H1 (cell line): ENCODE results near the gene TDRD12.
"Not testable (repeated sequence)": the region's sequence is repeated elsewhere in the genome, so short reads cannot be mapped to it uniquely, and the experiment has no call there.

Experiments
- CHD2 ChIP-seq: IDR thresholded peaks from 2 replicates; pipeline ENCODE4 v1.6.1; 2012; ENCODE audit warnings: low read length, improper control_type of control experiment
- CREB1 ChIP-seq: IDR thresholded peaks from 2 replicates; pipeline ENCODE4 v1.6.1; 2012; ENCODE audit warnings: inconsistent platforms
- EP300 ChIP-seq, 2 experiments: IDR thresholded peaks; 1 replicate in 1 of 2; 2 replicates in 1 of 2; pipeline ENCODE4 v1.6.1; 2011 to 2012; ENCODE audit warnings: low read depth in 2 of 2, low read length in 2 of 2, mild to moderate bottlenecking in 2 of 2, borderline replicate concordance in 1 of 2, inconsistent platforms in 1 of 2, moderate library complexity in 1 of 2
- EZH2 ChIP-seq: fragments of 200-600 bp; sonication (generic); IDR thresholded peaks from 2 replicates; pipeline ENCODE4 v1.7.1; 2012; ENCODE audit warnings: low read depth, mild to moderate bottlenecking, moderate library complexity, low read length, inconsistent platforms; ENCODE audit not compliant: severe bottlenecking
- KDM4A ChIP-seq: IDR thresholded peaks from one replicate; pipeline ENCODE4 v1.7.1; 2012; ENCODE audit warnings: low read depth, mild to moderate bottlenecking, moderate library complexity, low read length, inconsistent platforms; ENCODE audit not compliant: severe bottlenecking
- MAFK ChIP-seq: IDR thresholded peaks from 2 replicates; pipeline ENCODE4 v1.6.1; 2012; ENCODE audit warnings: low read depth, mild to moderate bottlenecking, improper control_type of control experiment, low read length
- NANOG ChIP-seq: IDR thresholded peaks from 2 replicates; pipeline ENCODE4 v1.6.1; 2011; ENCODE audit warnings: low read length, low read depth, mild to moderate bottlenecking, inconsistent platforms; ENCODE audit not compliant: insufficient read depth, poor library complexity, severe bottlenecking
- POLR2A ChIP-seq, 2 experiments: IDR thresholded peaks; 1 replicate in 1 of 2; 2 replicates in 1 of 2; pipeline ENCODE4 v1.6.1; 2011; ENCODE audit warnings: low read depth in 2 of 2, low read length in 2 of 2, mild to moderate bottlenecking in 2 of 2; ENCODE audit errors: control extremely low read depth in 1 of 2
- POLR2AphosphoS5 ChIP-seq: IDR thresholded peaks from 2 replicates; pipeline ENCODE4 v1.6.1; 2011; ENCODE audit warnings: low read depth, low read length
- RBBP5 ChIP-seq: IDR thresholded peaks from 2 replicates; pipeline ENCODE4 v1.7.1; 2012; ENCODE audit warnings: low read depth, mild to moderate bottlenecking, inconsistent platforms, low read length, moderate library complexity, borderline replicate concordance
- TCF12 ChIP-seq: IDR thresholded peaks from 2 replicates; pipeline ENCODE4 v1.6.1; 2011; ENCODE audit warnings: low read depth, mild to moderate bottlenecking, low read length
- ZNF274 ChIP-seq: IDR thresholded peaks from 2 replicates; pipeline ENCODE4 v1.7.0; 2012; ENCODE audit warnings: low read length, borderline replicate concordance; ENCODE audit errors: extremely low read depth
- TF ChIP-seq, protein P1 (sequence below), 3 experiments: IDR thresholded peaks; 1 replicate in 2 of 3; 2 replicates in 1 of 3; pipeline versions ENCODE4 v1.5.1 to v1.6.1; 2011; ENCODE audit warnings: low read length in 3 of 3, mild to moderate bottlenecking in 3 of 3, inconsistent platforms in 2 of 3, low read depth in 1 of 3, moderate library complexity in 1 of 3; ENCODE audit not compliant: insufficient read depth in 1 of 3; ENCODE audit errors: control extremely low read depth in 1 of 3

DNA sequence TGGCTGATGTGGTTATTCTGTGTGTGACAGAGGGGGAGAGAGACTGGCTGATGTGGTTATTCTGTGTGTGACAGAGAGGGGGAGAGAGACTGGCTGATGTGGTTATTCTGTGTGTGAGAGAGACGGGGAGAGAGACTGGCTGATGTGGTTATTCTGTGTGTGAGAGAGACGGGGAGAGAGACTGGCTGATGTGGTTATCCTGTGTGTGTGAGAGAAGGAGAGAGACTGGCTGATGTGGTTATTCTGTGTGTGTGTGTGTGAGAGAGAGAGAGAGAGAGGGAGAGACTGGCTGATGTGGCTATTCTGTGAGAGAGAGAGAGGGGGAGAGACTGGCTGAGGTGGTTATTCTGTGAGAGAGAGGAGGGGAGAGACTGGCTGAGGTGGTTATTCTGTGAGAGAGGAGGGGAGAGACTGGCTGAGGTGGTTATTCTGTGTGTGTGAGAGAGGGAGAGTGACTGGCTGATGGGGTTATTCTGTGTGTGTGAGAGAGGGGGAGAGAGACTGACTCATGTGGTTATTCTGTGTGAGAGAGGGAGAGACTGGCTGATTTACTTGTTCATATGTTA lies 27.1 kb downstream of the TDRD12 start:
- TF ChIP-seq, protein P1, sequence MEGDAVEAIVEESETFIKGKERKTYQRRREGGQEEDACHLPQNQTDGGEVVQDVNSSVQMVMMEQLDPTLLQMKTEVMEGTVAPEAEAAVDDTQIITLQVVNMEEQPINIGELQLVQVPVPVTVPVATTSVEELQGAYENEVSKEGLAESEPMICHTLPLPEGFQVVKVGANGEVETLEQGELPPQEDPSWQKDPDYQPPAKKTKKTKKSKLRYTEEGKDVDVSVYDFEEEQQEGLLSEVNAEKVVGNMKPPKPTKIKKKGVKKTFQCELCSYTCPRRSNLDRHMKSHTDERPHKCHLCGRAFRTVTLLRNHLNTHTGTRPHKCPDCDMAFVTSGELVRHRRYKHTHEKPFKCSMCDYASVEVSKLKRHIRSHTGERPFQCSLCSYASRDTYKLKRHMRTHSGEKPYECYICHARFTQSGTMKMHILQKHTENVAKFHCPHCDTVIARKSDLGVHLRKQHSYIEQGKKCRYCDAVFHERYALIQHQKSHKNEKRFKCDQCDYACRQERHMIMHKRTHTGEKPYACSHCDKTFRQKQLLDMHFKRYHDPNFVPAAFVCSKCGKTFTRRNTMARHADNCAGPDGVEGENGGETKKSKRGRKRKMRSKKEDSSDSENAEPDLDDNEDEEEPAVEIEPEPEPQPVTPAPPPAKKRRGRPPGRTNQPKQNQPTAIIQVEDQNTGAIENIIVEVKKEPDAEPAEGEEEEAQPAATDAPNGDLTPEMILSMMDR (IDR thresholded peaks at IDR 0.05; ENCODE audit: control extremely low read depth in 1 of 3, insufficient read depth in 1 of 3, low read depth in 1 of 3, low read length in 3 of 3), result not testable (repeated sequence)
- not testable (repeated sequence) for TF ChIP-seq TCF12; POLR2AphosphoS5; MAFK; POLR2A (IDR thresholded peaks at IDR 0.05; ENCODE audit: control extremely low read depth in 1 of 2, low read depth in 2 of 2, low read length in 2 of 2); ZNF274; EP300 (IDR thresholded peaks at IDR 0.05; ENCODE audit: borderline replicate concordance in 1 of 2, low read depth in 2 of 2, low read length in 2 of 2); RBBP5; CREB1; CHD2; EZH2; KDM4A; NANOG
